Measurements from ENCODE around the gene CTDSPL.

DNA sequence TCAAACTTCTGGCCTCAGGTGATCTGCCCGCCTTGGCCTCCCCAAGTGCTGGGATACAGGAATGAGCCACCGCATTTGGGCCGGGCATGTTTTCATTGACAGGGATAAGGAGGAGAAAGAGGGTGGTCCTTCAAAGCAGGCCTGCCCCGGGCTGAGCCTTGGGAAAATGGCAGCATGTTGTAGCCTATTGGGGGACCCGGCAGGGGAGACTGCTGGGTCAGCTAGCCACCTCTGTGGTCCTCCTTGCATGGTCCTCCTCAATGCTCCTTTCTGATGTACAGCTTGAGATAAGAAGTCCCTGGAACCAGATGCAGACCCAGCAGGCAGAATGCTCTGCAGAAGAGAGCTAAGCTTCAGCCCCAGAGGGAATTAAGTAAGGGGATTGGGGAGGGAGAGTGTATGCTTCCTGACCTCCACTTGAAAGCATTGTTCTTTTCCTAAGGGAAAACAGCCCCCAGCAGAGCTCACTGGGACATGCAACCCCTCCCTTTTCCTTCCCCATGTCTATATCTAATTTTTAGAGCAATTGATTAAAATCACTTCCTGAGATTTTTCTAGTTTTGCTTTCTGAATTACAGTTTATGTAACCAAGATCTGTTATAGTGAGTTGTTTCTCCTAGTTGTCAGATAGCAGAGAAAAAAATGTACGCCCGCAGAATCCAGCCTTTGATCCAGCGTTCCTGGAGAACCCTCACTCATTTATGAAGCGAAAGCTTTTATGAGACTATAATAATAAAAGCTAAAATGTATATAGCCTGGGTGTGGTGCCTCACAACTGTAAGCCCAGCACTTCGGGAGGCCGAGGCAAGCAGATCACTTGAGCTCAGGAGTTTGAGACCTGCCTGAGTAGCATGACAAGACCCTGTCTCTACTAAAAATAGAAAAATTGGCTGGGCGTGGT is 80.2 kb downstream of the CTDSPL start:
- no peak for TF ChIP-seq BACH2 (CRISPR knock-in tag; IDR thresholded peaks at IDR 0.05; ENCODE audit: borderline replicate concordance)
- TF ChIP-seq, protein P1, sequence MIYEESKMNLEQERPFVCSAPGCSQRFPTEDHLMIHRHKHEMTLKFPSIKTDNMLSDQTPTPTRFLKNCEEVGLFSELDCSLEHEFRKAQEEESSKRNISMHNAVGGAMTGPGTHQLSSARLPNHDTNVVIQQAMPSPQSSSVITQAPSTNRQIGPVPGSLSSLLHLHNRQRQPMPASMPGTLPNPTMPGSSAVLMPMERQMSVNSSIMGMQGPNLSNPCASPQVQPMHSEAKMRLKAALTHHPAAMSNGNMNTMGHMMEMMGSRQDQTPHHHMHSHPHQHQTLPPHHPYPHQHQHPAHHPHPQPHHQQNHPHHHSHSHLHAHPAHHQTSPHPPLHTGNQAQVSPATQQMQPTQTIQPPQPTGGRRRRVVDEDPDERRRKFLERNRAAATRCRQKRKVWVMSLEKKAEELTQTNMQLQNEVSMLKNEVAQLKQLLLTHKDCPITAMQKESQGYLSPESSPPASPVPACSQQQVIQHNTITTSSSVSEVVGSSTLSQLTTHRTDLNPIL (CRISPR knock-in tag; IDR thresholded peaks at IDR 0.05; ENCODE audit: low read depth), result no peak
- TF ChIP-seq TSHZ2 (CRISPR knock-in tag; IDR thresholded peaks at IDR 0.05), result no peak
- no peak for TF ChIP-seq RARB (CRISPR knock-in tag; IDR thresholded peaks at IDR 0.05)
- no peak for TF ChIP-seq PATZ1 (CRISPR knock-in tag; IDR thresholded peaks at IDR 0.05; ENCODE audit: borderline replicate concordance)
- TF ChIP-seq ZFP3 (CRISPR knock-in tag; IDR thresholded peaks at IDR 0.05), result no peak
- no peak for TF ChIP-seq ARNTL (CRISPR knock-in tag; IDR thresholded peaks at IDR 0.05; ENCODE audit: borderline replicate concordance, low read depth)
- no peak for TF ChIP-seq SNAI2 (CRISPR knock-in tag; IDR thresholded peaks at IDR 0.05)
- no peak for TF ChIP-seq ZFP30 (CRISPR knock-in tag; IDR thresholded peaks at IDR 0.05)
- TF ChIP-seq GLIS3 (CRISPR knock-in tag; IDR thresholded peaks at IDR 0.05), result no peak
- TF ChIP-seq ZC3H10 (CRISPR knock-in tag; IDR thresholded peaks at IDR 0.05), result no peak
- no peak for TF ChIP-seq TCF4 (CRISPR knock-in tag; IDR thresholded peaks at IDR 0.05; ENCODE audit: borderline replicate concordance)
- no peak for TF ChIP-seq ESRRG (CRISPR knock-in tag; IDR thresholded peaks at IDR 0.05)

All from SK-N-SH treated with all-trans-retinoic acid at 6 μM for 48 hours (cell line).